ENCODE data around the gene C1orf226.
A peak's percentile ranks its signal among the peaks of the same experiment; 100 is the strongest.
"Not testable (repeated sequence)": the region's sequence is repeated elsewhere in the genome, so short reads cannot be mapped to it uniquely, and the experiment has no call there.

Gene C1orf226

GRCh38 chr1:162407539-162407938 is 26.0 kb downstream of the C1orf226 start:
- DNase-seq (ENCODE audit: low read depth), result no peak

GRCh38 chr1:162412002-162412401 is 30.5 kb downstream of the C1orf226 start, which contains the start of gene SH2D1B:
SH2D1B (minus strand) TSS chr1:162412136; CDS start chr1:162412016, 120 bp downstream.
- peak; percentile 12 for DNase-seq (ENCODE audit: low read depth)

GRCh38 chr1:162416215-162416614 is 34.7 kb downstream of the C1orf226 start:
- DNase-seq (ENCODE audit: low read depth), result no peak

GRCh38 chr1:162416909-162417308 is 35.4 kb downstream of the C1orf226 start:
- DNase-seq (ENCODE audit: low read depth), result no peak

GRCh38 chr1:162417650-162418049 is 36.1 kb downstream of the C1orf226 start:
- no peak for DNase-seq (ENCODE audit: low read depth)

GRCh38 chr1:162418584-162418983 is 37.1 kb downstream of the C1orf226 start:
- not testable (repeated sequence) for DNase-seq (ENCODE audit: low read depth)

GRCh38 chr1:162419450-162419931 is 38.0 kb downstream of the C1orf226 start:
- DNase-seq (ENCODE audit: low read depth), result not testable (repeated sequence)

GRCh38 chr1:162420120-162420519 is 38.6 kb downstream of the C1orf226 start:
- no peak for DNase-seq (ENCODE audit: low read depth)

GRCh38 chr1:162421258-162422164 is 40.0 kb downstream of the C1orf226 start:
- DNase-seq (ENCODE audit: low read depth), result no peak

- no peak for DNase-seq (ENCODE audit: low read depth)
These were observed 41.3 kb downstream of the C1orf226 start for GRCh38 chr1:162422662-162423375.

GRCh38 chr1:162430583-162430982 is 49.1 kb downstream of the C1orf226 start:
- no peak for DNase-seq (ENCODE audit: low read depth)

GRCh38 chr1:162432977-162433713 is 51.6 kb downstream of the C1orf226 start:
- DNase-seq (ENCODE audit: low read depth), result not testable (repeated sequence)

Data from stimulated activated CD8-positive, alpha-beta memory T cell treated with anti-CD3 and anti-CD28 coated beads, Interleukin-12 subunit alpha, Interleukin-12 subunit beta, amount 100 ng/mL, for 4 hours (primary cell).